HAP-1 (cell line): ENCODE measurements around the gene MAPK12.

ENCODE experiments used
- DNase-seq, 2 experiments: peaks; one replicate each; pipeline ENCODE4 v3.0.0-alpha.2; 2016 to 2020; ENCODE audit warnings: low spot score in 2 of 2
- H3K27me3 ChIP-seq: fragments of 250-450 bp; sonication (Bioruptor Pico); 2 replicates; pipeline ENCODE4 v1.5.1; 2020; ENCODE audit warnings: low read depth, mild to moderate bottlenecking, moderate library complexity
- H3K36me3 ChIP-seq: fragments of 250-450 bp; sonication (Bioruptor Pico); replicated peaks from 2 replicates; pipeline ENCODE4 v1.5.1; 2020; ENCODE audit warnings: mild to moderate bottlenecking
- H3K4me1 ChIP-seq: fragments of 250-450 bp; sonication (Bioruptor Pico); 2 replicates; pipeline ENCODE4 v1.5.1; 2020; ENCODE audit warnings: mild to moderate bottlenecking
- H3K4me3 ChIP-seq: fragments of 250-450 bp; sonication (Bioruptor Pico); 2 replicates; pipeline ENCODE4 v1.5.1; 2020; ENCODE audit warnings: mild to moderate bottlenecking, moderate library complexity
- H3K9me3 ChIP-seq: fragments of 250-450 bp; sonication (Bioruptor Pico); 2 replicates; pipeline ENCODE4 v1.5.1; 2020; ENCODE audit warnings: mild to moderate bottlenecking, moderate library complexity
- in situ Hi-C: fragments of 300-500 bp; cut with MboI; formaldehyde crosslinking; loops from 3 replicates; pipeline ENCODE4 v1.14.3; 2020; ENCODE audit warnings: low sequenced_read_pairs, inconsistent platforms, mixed read lengths

The MAPK12 gene

GRCh38 chr22:50293441-50294318 lies 32.2 kb upstream of the MAPK12 start:
- H3K4me3 ChIP-seq, result no peak overlapping the region
- peaks cover 11% of the 10 kb centered on the region; the same call in 1 of the 2 replicates for H3K36me3 ChIP-seq
- H3K27me3 ChIP-seq, result no peaks in the 10 kb centered on the region
- H3K9me3 ChIP-seq, result no peaks in the 10 kb centered on the region
- peaks cover 7% of the 10 kb centered on the region for H3K4me1 ChIP-seq
- in situ Hi-C loops, result no loop called here
- peak in 1 of 2 experiments; percentile 71 for DNase-seq

- no peak for DNase-seq
- Histone ChIP-seq H3K4me3 (no peak overlapping the region), H3K27me3 (no peaks in the 10 kb centered on the region), H3K9me3 (no peaks in the 10 kb centered on the region), H3K4me1 (peaks cover 7% of the 10 kb centered on the region), H3K36me3 (peaks cover 13% of the 10 kb centered on the region; the same call in 1 of the 2 replicates)
- in situ Hi-C loops, result no loop called here
Observed at GRCh38 chr22:50292643-50293440, 31.4 kb upstream of the MAPK12 start.

- H3K36me3 ChIP-seq, result peaks cover 18% of the 10 kb centered on the region; the same call in 1 of the 2 replicates
- no peak for DNase-seq
- in situ Hi-C loops, result no loop called here
- no peaks in the 10 kb centered on the region for H3K27me3 ChIP-seq
- peaks cover 7% of the 10 kb centered on the region for H3K4me1 ChIP-seq
- no peaks in the 10 kb centered on the region for H3K9me3 ChIP-seq
- no peak overlapping the region for H3K4me3 ChIP-seq
Observed at GRCh38 chr22:50289942-50290630, 28.6 kb upstream of the MAPK12 start.

- Histone ChIP-seq H3K9me3 (no peaks in the 10 kb centered on the region), H3K4me1 (peaks cover 7% of the 10 kb centered on the region), H3K36me3 (peaks cover 18% of the 10 kb centered on the region; the same call in 1 of the 2 replicates), H3K27me3 (no peaks in the 10 kb centered on the region), H3K4me3 (no peak overlapping the region)
- in situ Hi-C loops, result no loop called here
- DNase-seq, result no peak
Observed at GRCh38 chr22:50289151-50289941, 27.9 kb upstream of the MAPK12 start.

- Histone ChIP-seq H3K36me3 (peaks cover 21% of the 10 kb centered on the region), H3K4me1 (no peaks in the 10 kb centered on the region), H3K9me3 (no peaks in the 10 kb centered on the region), H3K27me3 (no peaks in the 10 kb centered on the region), H3K4me3 (no peak overlapping the region)
- DNase-seq, result no peak
- in situ Hi-C loops, result no loop called here
Observed at GRCh38 chr22:50287731-50288130, 26.2 kb upstream of the MAPK12 start.

- no peak for DNase-seq
- Histone ChIP-seq H3K4me1 (no peaks in the 10 kb centered on the region), H3K36me3 (peaks cover 28% of the 10 kb centered on the region), H3K9me3 (no peaks in the 10 kb centered on the region), H3K27me3 (no peaks in the 10 kb centered on the region), H3K4me3 (no peak overlapping the region)
- in situ Hi-C loops, result no loop called here
Observed at GRCh38 chr22:50286701-50287318, 25.3 kb upstream of the MAPK12 start.

- H3K36me3 ChIP-seq, result peaks cover 31% of the 10 kb centered on the region
- no peaks in the 10 kb centered on the region for H3K27me3 ChIP-seq
- no peaks in the 10 kb centered on the region for H3K4me1 ChIP-seq
- in situ Hi-C loops, result no loop called here
- no peaks in the 10 kb centered on the region for H3K9me3 ChIP-seq
- no peak overlapping the region for H3K4me3 ChIP-seq
- no peak for DNase-seq
Observed at GRCh38 chr22:50286275-50286674, 24.8 kb upstream of the MAPK12 start.

GRCh38 chr22:50285568-50286229 lies 24.2 kb upstream of the MAPK12 start:
- Histone ChIP-seq H3K27me3 (no peaks in the 10 kb centered on the region), H3K9me3 (no peaks in the 10 kb centered on the region), H3K36me3 (peaks cover 37% of the 10 kb centered on the region), H3K4me3 (no peak overlapping the region), H3K4me1 (no peaks in the 10 kb centered on the region)
- in situ Hi-C loops, result no loop called here
- DNase-seq, result no peak

GRCh38 chr22:50284479-50284878 lies 23.0 kb upstream of the MAPK12 start:
- in situ Hi-C loops, result no loop called here

GRCh38 chr22:50283821-50284220 lies 22.3 kb upstream of the MAPK12 start:
- Histone ChIP-seq H3K27me3 (no peaks in the 10 kb centered on the region), H3K36me3 (peaks cover 37% of the 10 kb centered on the region), H3K4me1 (no peaks in the 10 kb centered on the region), H3K4me3 (no peak overlapping the region), H3K9me3 (no peaks in the 10 kb centered on the region)
- DNase-seq, result no peak
- in situ Hi-C loops, result no loop called here

More at GRCh38 chr22:50284479-50284878, 23.0 kb upstream of the MAPK12 start:
- Histone ChIP-seq H3K9me3 (no peaks in the 10 kb centered on the region), H3K4me1 (no peaks in the 10 kb centered on the region), H3K36me3 (peaks cover 37% of the 10 kb centered on the region), H3K4me3 (no peak overlapping the region), H3K27me3 (no peaks in the 10 kb centered on the region)
- no peak for DNase-seq

GRCh38 chr22:50282361-50283155 lies 21.1 kb upstream of the MAPK12 start:
- Histone ChIP-seq H3K4me1 (no peaks in the 10 kb centered on the region), H3K4me3 (no peak overlapping the region), H3K36me3 (peaks cover 45% of the 10 kb centered on the region), H3K9me3 (no peaks in the 10 kb centered on the region), H3K27me3 (no peaks in the 10 kb centered on the region)
- DNase-seq, result no peak
- in situ Hi-C loops, result no loop called here

- no peaks in the 10 kb centered on the region for H3K9me3 ChIP-seq
- no peak for DNase-seq
- H3K36me3 ChIP-seq, result peaks cover 49% of the 10 kb centered on the region
- in situ Hi-C loops, result no loop called here
- H3K4me1 ChIP-seq, result no peaks in the 10 kb centered on the region
- no peaks in the 10 kb centered on the region for H3K27me3 ChIP-seq
- H3K4me3 ChIP-seq, result no peak overlapping the region
Observed at GRCh38 chr22:50281957-50282356, 20.5 kb upstream of the MAPK12 start.
